Measurements from ENCODE around the gene EFNB3. TPM values are rescaled to one million over a fixed set of nuclear protein-coding genes. Genes with fewer than 3 reads are reported as not detected.

EFNB3 gene
- total and polyA plus RNA-seq, 2 of the 8 experiments (the other 6 are each of a cell fraction or from before 2014, with no cell fraction given) = 15.0 to 27.3 TPM

DNA sequence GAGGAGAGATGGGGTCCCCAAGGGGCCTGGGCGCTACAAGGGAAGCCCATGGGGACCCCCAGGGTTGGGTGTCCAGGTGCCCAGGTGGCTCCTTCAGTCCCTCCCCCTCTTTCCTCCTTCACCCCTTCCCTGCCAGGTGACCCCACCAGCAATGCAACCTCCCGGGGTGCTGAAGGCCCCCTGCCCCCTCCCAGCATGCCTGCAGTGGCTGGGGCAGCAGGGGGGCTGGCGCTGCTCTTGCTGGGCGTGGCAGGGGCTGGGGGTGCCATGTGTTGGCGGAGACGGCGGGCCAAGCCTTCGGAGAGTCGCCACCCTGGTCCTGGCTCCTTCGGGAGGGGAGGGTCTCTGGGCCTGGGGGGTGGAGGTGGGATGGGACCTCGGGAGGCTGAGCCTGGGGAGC, 4.0 kb downstream of the EFNB3 start (continued):
- TF ChIP-seq POLR2AphosphoS5 (IDR thresholded peaks at IDR 0.05; ENCODE audit: low read depth, low read length) (no peak), KDM5A (IDR thresholded peaks at IDR 0.05; ENCODE audit: low read length) (no peak), RFX5 (IDR thresholded peaks at IDR 0.05; ENCODE audit: borderline replicate concordance, low read depth, low read length) (no peak), CREB1 (IDR thresholded peaks at IDR 0.05) (no peak), SIX5 (IDR thresholded peaks at IDR 0.05; ENCODE audit: low read depth, low read length) (no peak)

All from H1 (cell line).